ENCODE data around the gene NINL.
A peak's percentile ranks its signal among the peaks of the same experiment; 100 is the strongest.

Gene NINL

GRCh38 chr20:25459916-25460535, 125.3 kb downstream of the NINL start:
- in situ Hi-C loops (cut with HindIII; ENCODE audit: low sequenced_read_pairs): no loop called here
- H3K4me3 ChIP-seq (ENCODE audit: low read depth, low read length): no peak overlapping the region
- DNase-seq (ENCODE audit: low read depth, low spot score): no peak
- no peak for TF ChIP-seq CTCF (IDR thresholded peaks at IDR 0.05; ENCODE audit: low read depth, low read length)

DNA sequence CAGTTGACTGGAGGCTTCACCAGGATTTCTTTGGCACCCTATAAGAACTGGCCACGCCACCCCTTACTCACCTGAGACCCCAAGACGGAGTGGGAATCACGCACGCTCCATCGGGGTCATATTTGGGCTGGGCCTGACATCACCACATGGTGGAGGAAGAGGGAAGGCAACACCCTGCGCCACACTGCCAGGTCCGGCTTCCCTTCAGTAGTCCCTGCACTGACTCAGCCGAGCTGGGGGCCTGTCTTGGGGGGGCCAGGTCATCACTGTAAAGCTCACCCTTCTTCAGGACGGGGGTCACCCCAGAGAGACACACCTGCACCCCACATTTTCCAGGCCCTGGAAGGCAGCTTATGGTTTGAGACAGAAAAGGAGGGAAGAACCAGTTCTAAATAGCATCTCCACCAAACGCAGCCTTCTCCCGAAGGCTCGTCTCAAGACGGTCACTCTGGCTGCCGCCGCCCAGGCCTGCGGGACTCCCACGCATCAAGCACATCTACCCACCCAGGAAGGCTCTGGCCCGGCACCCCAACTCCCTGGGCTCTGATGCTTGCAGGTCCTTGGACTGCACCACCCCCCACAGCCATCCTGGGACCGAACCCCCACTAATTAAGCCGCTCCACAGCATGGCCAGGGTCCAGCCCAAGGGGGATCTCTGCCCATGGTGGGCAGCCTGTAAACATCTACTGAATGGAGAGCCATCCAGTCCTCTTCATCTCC, 126.1 kb downstream of the NINL start:
- TF ChIP-seq CTCF (IDR thresholded peaks at IDR 0.05; ENCODE audit: low read depth, low read length): no peak
- no peak for DNase-seq (ENCODE audit: low read depth, low spot score)
- in situ Hi-C loops (cut with HindIII; ENCODE audit: low sequenced_read_pairs): no loop called here
- no peak overlapping the region for H3K4me3 ChIP-seq (ENCODE audit: low read depth, low read length)

DNA sequence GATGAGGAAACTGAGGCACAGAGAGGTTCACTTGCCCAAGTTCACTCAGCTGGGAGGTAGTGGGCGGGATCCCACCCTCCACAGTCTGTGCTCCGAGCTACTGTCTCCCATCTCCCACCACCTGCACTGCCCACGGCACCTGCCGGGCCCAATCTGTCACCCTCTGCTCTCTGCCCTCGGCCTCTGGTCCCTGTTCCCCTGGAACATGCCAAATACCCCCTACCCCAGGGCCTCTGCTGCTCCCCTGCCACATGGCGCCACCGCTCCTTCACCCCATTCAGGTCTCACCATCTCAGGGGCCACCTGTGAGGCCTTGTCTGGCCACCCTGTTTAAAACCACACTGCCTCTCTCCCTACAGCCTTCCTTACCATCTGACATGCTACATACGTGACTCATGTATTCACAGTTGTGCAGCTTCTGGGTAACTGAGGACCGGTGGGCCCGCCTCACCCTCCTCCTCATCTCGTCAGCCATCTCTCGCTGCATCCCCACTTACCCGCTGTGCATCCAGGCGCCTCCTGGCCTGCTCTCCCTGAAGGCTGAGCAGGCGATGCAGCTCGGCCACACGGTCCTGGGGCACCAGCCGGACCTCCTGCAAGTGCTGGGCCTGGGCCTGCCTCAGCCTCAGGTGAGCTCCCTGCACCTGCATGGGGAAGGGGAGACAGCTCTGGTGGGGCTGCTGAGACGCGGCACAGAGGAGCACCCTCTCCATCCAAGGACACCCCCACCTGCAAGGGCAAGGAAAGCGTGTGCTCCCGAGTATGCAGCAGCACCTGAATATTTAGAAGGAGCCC, 127.2 kb downstream of the NINL start:
- H3K4me3 ChIP-seq (ENCODE audit: low read depth, low read length): no peak overlapping the region
- no peak for TF ChIP-seq CTCF (IDR thresholded peaks at IDR 0.05; ENCODE audit: low read depth, low read length)
- DNase-seq (ENCODE audit: low read depth, low spot score): no peak
- in situ Hi-C loops (cut with HindIII; ENCODE audit: low sequenced_read_pairs): no loop called here

- no peak for TF ChIP-seq CTCF (IDR thresholded peaks at IDR 0.05; ENCODE audit: low read depth, low read length)
- DNase-seq (ENCODE audit: low read depth, low spot score): no peak
- in situ Hi-C loops (cut with HindIII; ENCODE audit: low sequenced_read_pairs): no loop called here
- H3K4me3 ChIP-seq (ENCODE audit: low read depth, low read length): no peak overlapping the region
These were observed 131.0 kb downstream of the NINL start for GRCh38 chr20:25454153-25454900.

- peak; percentile 24 for DNase-seq (ENCODE audit: low read depth, low spot score)
- in situ Hi-C loops (cut with HindIII; ENCODE audit: low sequenced_read_pairs): no loop called here
- no peak for TF ChIP-seq CTCF (IDR thresholded peaks at IDR 0.05; ENCODE audit: low read depth, low read length)
- H3K4me3 ChIP-seq (ENCODE audit: low read depth, low read length): no peak overlapping the region
These were observed 132.1 kb downstream of the NINL start for GRCh38 chr20:25453035-25453810.
